Retinal pigment epithelial cell (primary cell): ENCODE data around the gene FLNC.

Source experiments
- DNase-seq: peaks from one replicate; pipeline ENCODE4 v3.0.0-alpha.2; 2010; ENCODE audit warnings: low read depth
- H3K4me3 ChIP-seq: 2 replicates; pipeline ENCODE4 v1.5.1; 2011; ENCODE audit warnings: mild to moderate bottlenecking, low read length, control low read depth, moderate library complexity
- CTCF ChIP-seq: conservative IDR thresholded peaks from 2 replicates; pipeline ENCODE4 v1.5.1; 2011; ENCODE audit warnings: low read depth, low read length, control low read depth, inconsistent platforms

The FLNC gene

GRCh38 chr7:128831994-128832879, 2.0 kb downstream of the FLNC start:
- no peak for TF ChIP-seq CTCF
- DNase-seq: no peak
- H3K4me3 ChIP-seq: peak overlapping the region; percentile 84

- peak overlapping the region; percentile 84 for H3K4me3 ChIP-seq
- no peak for TF ChIP-seq CTCF
- DNase-seq: no peak
Observed at GRCh38 chr7:128832880-128833147, 2.6 kb downstream of the FLNC start.

- H3K4me3 ChIP-seq: peak overlapping the region; percentile 84
- DNase-seq: no peak
- no peak for TF ChIP-seq CTCF
Observed at GRCh38 chr7:128833148-128833945, 3.1 kb downstream of the FLNC start.

- no peak for TF ChIP-seq CTCF
- H3K4me3 ChIP-seq: peak overlapping the region; percentile 84
- no peak for DNase-seq
Observed at GRCh38 chr7:128833946-128834325, 3.7 kb downstream of the FLNC start.

GRCh38 chr7:128835231-128835751, 5.1 kb downstream of the FLNC start:
- H3K4me3 ChIP-seq: no peak overlapping the region
- TF ChIP-seq CTCF: no peak
- DNase-seq: no peak

- no peak for TF ChIP-seq CTCF
- no peak overlapping the region for H3K4me3 ChIP-seq
- DNase-seq: no peak
Observed at GRCh38 chr7:128835790-128836641, 5.8 kb downstream of the FLNC start.
